Thyroid gland (tissue), 4 donors: ENCODE results near the gene FAM117B.

Experiments used
- POLR2A ChIP-seq, 2 donors: fragments of 450-650 bp; IDR thresholded peaks; one replicate each; pipeline ENCODE4 v1.6.1; 2017; ENCODE audit warnings: antibody characterized with exemption in 2 of 2, mild to moderate bottlenecking in 2 of 2, moderate library complexity in 1 of 2
- TF ChIP-seq, protein P1 (sequence below), 6 experiments: fragments of 200-600 bp in 3 of 6; fragments of 450-650 bp in 3 of 6; sonication (generic) in 3 of 6; IDR thresholded peaks; one replicate each; pipeline ENCODE4 v1.5.1; 2016 to 2019; ENCODE audit warnings: antibody characterized with exemption in 6 of 6, mild to moderate bottlenecking in 2 of 6, inconsistent platforms in 1 of 6, moderate library complexity in 1 of 6

DNA sequence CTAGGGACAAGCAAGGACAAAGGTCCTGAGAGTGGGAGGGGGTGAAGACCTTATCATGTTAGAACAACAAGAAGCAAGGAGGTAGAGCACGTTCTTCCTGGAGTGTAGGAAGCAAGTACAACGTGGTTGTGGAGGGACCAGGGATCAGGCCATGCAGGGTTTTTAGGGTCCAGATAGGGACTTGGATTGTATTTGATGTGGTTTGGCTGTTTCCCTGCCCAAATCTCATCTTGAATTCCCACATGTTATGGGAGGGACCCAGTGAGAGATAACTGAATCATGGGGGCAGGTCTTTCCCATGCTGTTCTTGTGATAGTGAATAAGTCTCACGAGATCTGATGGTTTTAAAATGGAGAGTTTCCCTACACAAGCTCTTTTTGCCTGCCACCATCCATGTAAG, 183.6 kb downstream of the FAM117B start:
- TF ChIP-seq, protein P1, sequence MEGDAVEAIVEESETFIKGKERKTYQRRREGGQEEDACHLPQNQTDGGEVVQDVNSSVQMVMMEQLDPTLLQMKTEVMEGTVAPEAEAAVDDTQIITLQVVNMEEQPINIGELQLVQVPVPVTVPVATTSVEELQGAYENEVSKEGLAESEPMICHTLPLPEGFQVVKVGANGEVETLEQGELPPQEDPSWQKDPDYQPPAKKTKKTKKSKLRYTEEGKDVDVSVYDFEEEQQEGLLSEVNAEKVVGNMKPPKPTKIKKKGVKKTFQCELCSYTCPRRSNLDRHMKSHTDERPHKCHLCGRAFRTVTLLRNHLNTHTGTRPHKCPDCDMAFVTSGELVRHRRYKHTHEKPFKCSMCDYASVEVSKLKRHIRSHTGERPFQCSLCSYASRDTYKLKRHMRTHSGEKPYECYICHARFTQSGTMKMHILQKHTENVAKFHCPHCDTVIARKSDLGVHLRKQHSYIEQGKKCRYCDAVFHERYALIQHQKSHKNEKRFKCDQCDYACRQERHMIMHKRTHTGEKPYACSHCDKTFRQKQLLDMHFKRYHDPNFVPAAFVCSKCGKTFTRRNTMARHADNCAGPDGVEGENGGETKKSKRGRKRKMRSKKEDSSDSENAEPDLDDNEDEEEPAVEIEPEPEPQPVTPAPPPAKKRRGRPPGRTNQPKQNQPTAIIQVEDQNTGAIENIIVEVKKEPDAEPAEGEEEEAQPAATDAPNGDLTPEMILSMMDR (IDR thresholded peaks at IDR 0.05): no peak
- no peak for TF ChIP-seq POLR2A (IDR thresholded peaks at IDR 0.05)
